ENCODE results near the gene SIVA1.
A peak's percentile ranks its signal among the peaks of the same experiment; 100 is the strongest.

Gene SIVA1

GRCh38 chr14:104751539-104752422, 1.2 kb upstream of the SIVA1 start:
- no peak for DNase-seq

- DNase-seq, result no peak
These were observed 568 bp upstream of the SIVA1 start for GRCh38 chr14:104752423-104752734.

GRCh38 chr14:104753528-104754212, 723 bp downstream of the SIVA1 start:
- DNase-seq, result peak; percentile 5

GRCh38 chr14:104754213-104754851, 1.4 kb downstream of the SIVA1 start:
- DNase-seq, result no peak

GRCh38 chr14:104755621-104756020, 2.7 kb downstream of the SIVA1 start:
- DNase-seq, result no peak

GRCh38 chr14:104756477-104757237, 3.7 kb downstream of the SIVA1 start:
- no peak for DNase-seq

- DNase-seq, result no peak
These were observed 4.3 kb downstream of the SIVA1 start for GRCh38 chr14:104757238-104757585.

- DNase-seq, result no peak
These were observed 4.9 kb downstream of the SIVA1 start for GRCh38 chr14:104757681-104758392.

GRCh38 chr14:104758981-104759969, 6.3 kb downstream of the SIVA1 start:
- no peak for DNase-seq

GRCh38 chr14:104765517-104765916, 12.6 kb downstream of the SIVA1 start:
- DNase-seq, result no peak

- no peak for DNase-seq
These were observed 13.4 kb downstream of the SIVA1 start for GRCh38 chr14:104766256-104766862.

GRCh38 chr14:104766863-104767633, 14.1 kb downstream of the SIVA1 start:
- DNase-seq, result no peak

GRCh38 chr14:104767634-104767918, 14.6 kb downstream of the SIVA1 start:
- DNase-seq, result no peak

GRCh38 chr14:104768437-104769323, 15.7 kb downstream of the SIVA1 start:
- peak; percentile 75 for DNase-seq

- DNase-seq, result no peak
These were observed 16.6 kb downstream of the SIVA1 start for GRCh38 chr14:104769324-104770071.

- no peak for DNase-seq
These were observed 17.2 kb downstream of the SIVA1 start for GRCh38 chr14:104770072-104770579.

GRCh38 chr14:104770851-104771272, 17.9 kb downstream of the SIVA1 start:
- DNase-seq, result peak; percentile 18

GRCh38 chr14:104771374-104771773, 18.4 kb downstream of the SIVA1 start:
- DNase-seq, result no peak
